Right lobe of liver (tissue), 6 donors: Measurements from ENCODE around the gene PCLO. TPM values are rescaled to one million over a fixed set of nuclear protein-coding genes. Genes with fewer than 3 reads are reported as not detected.

Experiments
- ATAC-seq, 4 donors: fragments of 200-7000 bp; cut with Tn5 transposase; one replicate each; pipeline ENCODE4 v1.9.1; 2020; ENCODE audit warnings: mild to moderate bottlenecking in 4 of 4, moderate library complexity in 4 of 4
- DNase-seq, 3 donors: peaks; one replicate each; pipeline ENCODE4 v3.0.0-alpha.2; 2020
- H3K27ac ChIP-seq, 3 donors: fragments of 200-600 bp; one replicate each; pipeline ENCODE4 v1.8.0; 2022
- H3K27me3 ChIP-seq, 2 donors: fragments of 200-600 bp; one replicate each; pipeline ENCODE4 v1.8.0; 2022
- H3K36me3 ChIP-seq, 4 donors: fragments of 200-600 bp; sonication (generic) in 1 of 4; one replicate each; pipeline versions ENCODE4 v1.5.1 to v1.8.0; 2017 to 2022; ENCODE audit warnings: control low read depth in 1 of 4
- H3K4me1 ChIP-seq, 4 donors: fragments of 200-600 bp; sonication (generic) in 1 of 4; one replicate each; pipeline versions ENCODE4 v1.5.1 to v1.8.0; 2017 to 2022; ENCODE audit warnings: control low read depth in 1 of 4
- H3K4me3 ChIP-seq, 3 donors: fragments of 200-600 bp; one replicate each; pipeline ENCODE4 v1.8.0; 2022
- H3K9me3 ChIP-seq, 4 donors: fragments of 200-600 bp; sonication (generic) in 1 of 4; one replicate each; pipeline versions ENCODE4 v1.5.1 to v1.8.0; 2017 to 2022; ENCODE audit warnings: control low read depth in 1 of 4
- CTCF ChIP-seq, 4 donors: fragments of 200-600 bp in 3 of 4; fragments of 450-650 bp in 1 of 4; IDR thresholded peaks; one replicate each; pipeline versions ENCODE4 v1.5.1 to v1.8.0; 2016 to 2022; ENCODE audit warnings: antibody characterized with exemption in 4 of 4, mild to moderate bottlenecking in 2 of 4
- POLR2A ChIP-seq: fragments of 450-650 bp; IDR thresholded peaks from one replicate; pipeline ENCODE4 v1.6.1; 2017; ENCODE audit warnings: antibody characterized with exemption, mild to moderate bottlenecking
- WGBS: methylation state at CpG from one replicate; pipeline ENCODE4 v1.1.6; 2018; ENCODE audit warnings: low coverage, low lambda C conversion rate; ENCODE audit not compliant: insufficient coverage; ENCODE audit errors: missing lambda C conversion rate; 5-methylcytosine and 5-hydroxymethylcytosine counted together
- intact Hi-C, 2 donors: fragments of 100-400 bp; cut with DNase I; formaldehyde crosslinking; loops; one replicate each; pipeline versions ENCODE4 v1.11.2 to v1.14.1; 2022
- total RNA-seq, 6 experiments: library from RNA; depleted of rRNA in 2 of 6; stranded (reverse); fragments of >200 nt in 2 of 6; fragmentation: NEBNext Ultra II Directional in 3 of 6; extraction: Animal tissue kit (Norgen Biotek cat#: 25700) in 3 of 6; gene quantifications; one replicate each; pipeline versions ENCODE4 v1.1.0 to v1.2.4, GENCODE V29; 2016 to 2023
- donor health status: DM: no; HTN: yes; CAD: no.
- donor health status: DM: no; HTN: no; CAD: no.
- donor health status: DM: no; HTN: no; CAD: no.
- donor health status: DM: no; HTN: yes; CAD: no.
- donor health status: DM: no; HTN: yes; CAD: no.

PCLO gene
- total RNA-seq, 6 experiments from 2014 or later: 0.22 to 1.1 (median 0.33) TPM

GRCh38 chr7:83204715-83205114 is 42.0 kb upstream of the PCLO start:
- Histone ChIP-seq H3K4me3 (no peak overlapping the region), H3K36me3 (no peaks in the 10 kb centered on the region), H3K9me3 (no peaks in the 10 kb centered on the region), H3K27ac (no peak overlapping the region), H3K27me3 (no peaks in the 10 kb centered on the region), H3K4me1 (no peaks in the 10 kb centered on the region)
- intact Hi-C loops: no loop called here
- TF ChIP-seq POLR2A: no peak
- no peak for TF ChIP-seq CTCF (IDR thresholded peaks at IDR 0.05)
- DNase-seq: no peak
- ATAC-seq: no peak
- 34% methylated on average over 2 of the region's 2 CpGs for WGBS

- Histone ChIP-seq H3K36me3 (no peaks in the 10 kb centered on the region), H3K4me3 (no peak overlapping the region), H3K27me3 (no peaks in the 10 kb centered on the region), H3K9me3 (no peaks in the 10 kb centered on the region), H3K27ac (no peak overlapping the region), H3K4me1 (no peaks in the 10 kb centered on the region)
- TF ChIP-seq POLR2A: no peak
- TF ChIP-seq CTCF (IDR thresholded peaks at IDR 0.05): no peak
- WGBS: 80% methylated on average over 1 of the region's 1 CpG
- no peak for DNase-seq
- no peak for ATAC-seq
- intact Hi-C loops: no loop called here
Observed at GRCh38 chr7:83201355-83201754, 38.7 kb upstream of the PCLO start.

GRCh38 chr7:83190659-83191389 is 28.1 kb upstream of the PCLO start:
- no peaks in the 10 kb centered on the region for H3K27me3 ChIP-seq
- no peak overlapping the region for H3K27ac ChIP-seq
- no peaks in the 10 kb centered on the region for H3K36me3 ChIP-seq
- no peaks in the 10 kb centered on the region for H3K9me3 ChIP-seq
- TF ChIP-seq POLR2A (no peak), CTCF (IDR thresholded peaks at IDR 0.05) (no peak)
- no peak overlapping the region for H3K4me3 ChIP-seq
- DNase-seq (no peak), ATAC-seq (no peak)
- no peaks in the 10 kb centered on the region for H3K4me1 ChIP-seq
- intact Hi-C loops: no loop called here

GRCh38 chr7:83178796-83179195 is 16.1 kb upstream of the PCLO start:
- ATAC-seq (no peak), DNase-seq (no peak)
- intact Hi-C loops: no loop called here
- Histone ChIP-seq H3K4me3 (no peak overlapping the region), H3K36me3 (no peaks in the 10 kb centered on the region), H3K9me3 (no peaks in the 10 kb centered on the region), H3K4me1 (no peaks in the 10 kb centered on the region), H3K27ac (no peak overlapping the region), H3K27me3 (no peaks in the 10 kb centered on the region)
- 32% methylated on average over 1 of the region's 1 CpG for WGBS
- TF ChIP-seq POLR2A (no peak), CTCF (IDR thresholded peaks at IDR 0.05) (no peak)

- Histone ChIP-seq H3K4me3 (no peak overlapping the region), H3K9me3 (no peaks in the 10 kb centered on the region), H3K27ac (no peak overlapping the region), H3K36me3 (no peaks in the 10 kb centered on the region), H3K27me3 (no peaks in the 10 kb centered on the region), H3K4me1 (no peaks in the 10 kb centered on the region)
- DNase-seq (no peak), ATAC-seq (no peak)
- 51% methylated on average over 4 of the region's 4 CpGs for whole genome bisulfite sequencing
- TF ChIP-seq CTCF (IDR thresholded peaks at IDR 0.05): no peak
- intact Hi-C loops: no loop called here
Observed at GRCh38 chr7:83178066-83178465, 15.4 kb upstream of the PCLO start.
